ENCODE results near the gene ANKRD31.

The ANKRD31 gene

DNA sequence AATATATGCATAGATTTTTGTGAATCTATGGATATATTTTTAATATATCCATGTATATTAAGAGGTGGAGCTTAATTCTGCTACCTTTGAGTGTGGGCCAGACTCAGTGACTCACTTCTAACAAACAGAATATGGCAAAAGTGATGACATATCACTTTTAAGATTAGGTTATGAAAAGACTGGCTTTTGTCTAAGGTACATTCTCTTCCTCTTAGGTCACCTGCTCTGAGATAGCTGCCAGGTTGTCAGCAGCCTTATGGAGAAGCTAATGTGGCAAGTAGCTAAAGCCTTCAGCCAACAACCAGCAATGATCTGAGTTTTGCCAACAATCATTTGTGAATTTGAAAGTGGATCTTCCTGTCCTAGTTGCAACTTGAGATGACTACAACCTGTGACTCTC, 83.8 kb downstream of the ANKRD31 start:
- TF ChIP-seq, protein P1, sequence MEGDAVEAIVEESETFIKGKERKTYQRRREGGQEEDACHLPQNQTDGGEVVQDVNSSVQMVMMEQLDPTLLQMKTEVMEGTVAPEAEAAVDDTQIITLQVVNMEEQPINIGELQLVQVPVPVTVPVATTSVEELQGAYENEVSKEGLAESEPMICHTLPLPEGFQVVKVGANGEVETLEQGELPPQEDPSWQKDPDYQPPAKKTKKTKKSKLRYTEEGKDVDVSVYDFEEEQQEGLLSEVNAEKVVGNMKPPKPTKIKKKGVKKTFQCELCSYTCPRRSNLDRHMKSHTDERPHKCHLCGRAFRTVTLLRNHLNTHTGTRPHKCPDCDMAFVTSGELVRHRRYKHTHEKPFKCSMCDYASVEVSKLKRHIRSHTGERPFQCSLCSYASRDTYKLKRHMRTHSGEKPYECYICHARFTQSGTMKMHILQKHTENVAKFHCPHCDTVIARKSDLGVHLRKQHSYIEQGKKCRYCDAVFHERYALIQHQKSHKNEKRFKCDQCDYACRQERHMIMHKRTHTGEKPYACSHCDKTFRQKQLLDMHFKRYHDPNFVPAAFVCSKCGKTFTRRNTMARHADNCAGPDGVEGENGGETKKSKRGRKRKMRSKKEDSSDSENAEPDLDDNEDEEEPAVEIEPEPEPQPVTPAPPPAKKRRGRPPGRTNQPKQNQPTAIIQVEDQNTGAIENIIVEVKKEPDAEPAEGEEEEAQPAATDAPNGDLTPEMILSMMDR (IDR thresholded peaks at IDR 0.05; ENCODE audit: low read depth, low read length, poor library complexity, severe bottlenecking), result no peak
- TF ChIP-seq EZH2phosphoT487 (IDR thresholded peaks at IDR 0.05; ENCODE audit: borderline replicate concordance, low read length), result no peak
- no peaks in the 10 kb centered on the region for H3K36me3 ChIP-seq (ENCODE audit: control insufficient read depth, low read length)
- no peaks in the 10 kb centered on the region for H3K4me1 ChIP-seq (ENCODE audit: control insufficient read depth, low read length)
- no peaks in the 10 kb centered on the region for H4K20me1 ChIP-seq (ENCODE audit: control insufficient read depth, insufficient read depth, low read depth, low read length)
- no peaks in the 10 kb centered on the region for H3K27me3 ChIP-seq (ENCODE audit: control insufficient read depth, low read length)
- no peaks in the 10 kb centered on the region for H3K9me3 ChIP-seq (ENCODE audit: control insufficient read depth, insufficient read depth, low read length)
- no peaks in the 10 kb centered on the region for H3K9me2 ChIP-seq (replicated peaks; ENCODE audit: control insufficient read depth, low read length)
- H3F3A ChIP-seq (ENCODE audit: control insufficient read depth, insufficient read depth), result no peaks in the 10 kb centered on the region
- no peak overlapping the region for H3K4me3 ChIP-seq (ENCODE audit: low read length)
- H3K79me2 ChIP-seq (ENCODE audit: control insufficient read depth, low read length), result no peaks in the 10 kb centered on the region
- no peak overlapping the region for H3K4me2 ChIP-seq (ENCODE audit: low read length)
- H3K27ac ChIP-seq (ENCODE audit: low read depth, low read length), result no peak overlapping the region

DNA sequence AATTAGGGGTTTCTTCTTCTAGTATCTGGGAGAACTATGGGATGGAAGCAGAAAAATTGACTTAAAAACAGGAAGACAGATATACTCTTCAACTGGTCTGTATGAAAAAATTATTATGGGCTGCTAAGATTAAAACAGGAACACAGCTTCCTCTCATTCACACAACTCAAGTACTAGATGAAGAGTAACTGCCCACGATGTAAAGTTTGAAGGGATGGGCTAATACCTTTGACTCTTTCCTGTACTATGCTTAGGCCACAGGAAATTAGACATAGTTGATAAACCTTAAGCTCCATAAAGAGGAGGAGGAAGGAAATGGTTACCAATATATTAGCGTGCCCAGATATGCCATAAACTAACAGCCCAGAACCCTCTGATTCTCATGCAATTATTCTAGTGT, 88.6 kb downstream of the ANKRD31 start:
- Histone ChIP-seq H3K4me2 (ENCODE audit: low read length) (no peak overlapping the region), H3K27me3 (ENCODE audit: control insufficient read depth, low read length) (no peaks in the 10 kb centered on the region), H3F3A (ENCODE audit: control insufficient read depth, insufficient read depth) (no peaks in the 10 kb centered on the region), H3K9me3 (ENCODE audit: control insufficient read depth, insufficient read depth, low read length) (no peaks in the 10 kb centered on the region), H3K27ac (ENCODE audit: low read depth, low read length) (no peak overlapping the region), H3K4me3 (ENCODE audit: low read length) (no peak overlapping the region), H3K9me2 (replicated peaks; ENCODE audit: control insufficient read depth, low read length) (no peaks in the 10 kb centered on the region), H3K79me2 (ENCODE audit: control insufficient read depth, low read length) (no peaks in the 10 kb centered on the region), H3K4me1 (ENCODE audit: control insufficient read depth, low read length) (no peaks in the 10 kb centered on the region), H3K36me3 (ENCODE audit: control insufficient read depth, low read length) (no peaks in the 10 kb centered on the region), H4K20me1 (ENCODE audit: control insufficient read depth, insufficient read depth, low read depth, low read length) (no peaks in the 10 kb centered on the region)
- TF ChIP-seq EZH2phosphoT487 (IDR thresholded peaks at IDR 0.05; ENCODE audit: borderline replicate concordance, low read length), result no peak
- TF ChIP-seq, protein P1 (IDR thresholded peaks at IDR 0.05; ENCODE audit: low read depth, low read length, poor library complexity, severe bottlenecking), result no peak

DNA sequence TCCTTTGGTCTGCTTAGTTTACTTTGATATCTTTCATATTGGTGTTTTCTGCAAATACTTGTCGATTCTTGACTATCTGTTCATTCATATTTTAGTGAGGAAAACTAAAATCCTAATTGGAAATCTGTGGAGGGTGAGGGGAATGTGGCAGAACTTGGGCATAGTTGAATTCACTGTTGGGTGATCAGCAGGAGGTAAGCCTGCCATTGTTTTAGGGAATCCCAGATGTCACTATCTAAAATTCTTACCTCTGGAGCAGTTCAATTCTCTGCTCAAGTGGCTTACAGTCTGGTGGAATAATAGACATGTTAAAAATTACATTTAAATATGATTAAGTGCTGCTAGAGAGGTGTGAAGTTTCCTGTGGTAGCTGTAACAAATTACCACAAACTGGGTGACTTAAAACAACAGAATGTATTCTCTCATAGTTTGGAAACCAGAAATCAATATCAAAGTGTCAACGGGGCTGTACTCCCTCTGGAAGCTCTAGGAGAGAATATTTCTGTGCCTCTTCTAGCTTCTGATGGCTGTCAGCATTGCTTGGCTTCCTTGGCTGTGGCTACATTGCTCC, 94.0 kb downstream of the ANKRD31 start:
- no peak for TF ChIP-seq EZH2phosphoT487 (IDR thresholded peaks at IDR 0.05; ENCODE audit: borderline replicate concordance, low read length)
- Histone ChIP-seq H3K9me3 (ENCODE audit: control insufficient read depth, insufficient read depth, low read length) (no peaks in the 10 kb centered on the region), H3F3A (ENCODE audit: control insufficient read depth, insufficient read depth) (no peaks in the 10 kb centered on the region), H4K20me1 (ENCODE audit: control insufficient read depth, insufficient read depth, low read depth, low read length) (no peaks in the 10 kb centered on the region), H3K4me3 (ENCODE audit: low read length) (no peak overlapping the region), H3K36me3 (ENCODE audit: control insufficient read depth, low read length) (no peaks in the 10 kb centered on the region), H3K27me3 (ENCODE audit: control insufficient read depth, low read length) (no peaks in the 10 kb centered on the region; the same call in 1 of the 2 replicates), H3K4me1 (ENCODE audit: control insufficient read depth, low read length) (no peaks in the 10 kb centered on the region), H3K27ac (ENCODE audit: low read depth, low read length) (no peak overlapping the region), H3K4me2 (ENCODE audit: low read length) (no peak overlapping the region), H3K9me2 (replicated peaks; ENCODE audit: control insufficient read depth, low read length) (no peaks in the 10 kb centered on the region), H3K79me2 (ENCODE audit: control insufficient read depth, low read length) (no peaks in the 10 kb centered on the region)

DNA sequence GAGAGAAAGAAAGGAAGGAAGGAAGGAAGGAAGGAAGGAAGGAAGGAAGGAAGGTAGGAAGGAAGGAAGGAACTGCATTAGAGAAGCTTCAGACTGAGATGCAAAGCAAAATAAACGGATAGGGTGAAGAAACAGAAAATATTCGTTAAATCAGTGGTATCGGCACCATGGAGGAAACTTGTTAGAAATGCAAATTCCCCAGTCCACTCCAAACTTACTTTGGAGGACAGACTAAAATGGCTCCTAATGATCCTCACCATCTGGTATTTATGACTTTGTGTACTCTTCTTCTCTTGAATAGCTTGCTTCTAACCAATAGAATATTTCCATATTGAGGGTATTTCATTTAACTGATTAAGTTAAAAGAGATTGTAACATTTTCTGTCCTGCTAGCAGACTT, 96.4 kb downstream of the ANKRD31 start:
- Histone ChIP-seq H3K4me3 (ENCODE audit: low read length) (no peak overlapping the region), H3K27ac (ENCODE audit: low read depth, low read length) (no peak overlapping the region), H3K27me3 (ENCODE audit: control insufficient read depth, low read length) (no peaks in the 10 kb centered on the region; the same call in 1 of the 2 replicates), H4K20me1 (ENCODE audit: control insufficient read depth, insufficient read depth, low read depth, low read length) (no peaks in the 10 kb centered on the region), H3F3A (ENCODE audit: control insufficient read depth, insufficient read depth) (no peaks in the 10 kb centered on the region), H3K4me1 (ENCODE audit: control insufficient read depth, low read length) (no peaks in the 10 kb centered on the region), H3K9me2 (replicated peaks; ENCODE audit: control insufficient read depth, low read length) (no peaks in the 10 kb centered on the region), H3K9me3 (ENCODE audit: control insufficient read depth, insufficient read depth, low read length) (no peaks in the 10 kb centered on the region), H3K79me2 (ENCODE audit: control insufficient read depth, low read length) (no peaks in the 10 kb centered on the region), H3K4me2 (ENCODE audit: low read length) (no peak overlapping the region), H3K36me3 (ENCODE audit: control insufficient read depth, low read length) (no peaks in the 10 kb centered on the region)
- no peak for TF ChIP-seq EZH2phosphoT487 (IDR thresholded peaks at IDR 0.05; ENCODE audit: borderline replicate concordance, low read length)
- TF ChIP-seq, protein P1 (IDR thresholded peaks at IDR 0.05; ENCODE audit: low read depth, low read length, poor library complexity, severe bottlenecking), result no peak
